ENCODE results near the gene DCLK1. TPM values are rescaled to one million over a fixed set of nuclear protein-coding genes. Genes with fewer than 3 reads are reported as not detected.
"Not testable (repeated sequence)": the region's sequence is repeated elsewhere in the genome, so short reads cannot be mapped to it uniquely, and the experiment has no call there.

The DCLK1 gene
- total RNA-seq, 1 donor from 2014 or later = 1.5 TPM

- no peak for ATAC-seq
Observed at GRCh38 chr13:36082806-36083205, 48.4 kb downstream of the DCLK1 start.

GRCh38 chr13:36082396-36082795, 48.8 kb downstream of the DCLK1 start:
- no peak for ATAC-seq

- no peak for ATAC-seq
Observed at GRCh38 chr13:36076211-36076610, 55.0 kb downstream of the DCLK1 start.

GRCh38 chr13:36074659-36075058, 56.5 kb downstream of the DCLK1 start:
- ATAC-seq = no peak

GRCh38 chr13:36072152-36072935, 58.8 kb downstream of the DCLK1 start:
- no peak for ATAC-seq

GRCh38 chr13:36070504-36071192, 60.5 kb downstream of the DCLK1 start:
- not testable (repeated sequence) for ATAC-seq

- ATAC-seq = no peak
Observed at GRCh38 chr13:36069881-36070366, 61.3 kb downstream of the DCLK1 start.

- no peak for ATAC-seq
Observed at GRCh38 chr13:36068991-36069390, 62.2 kb downstream of the DCLK1 start.

GRCh38 chr13:36068566-36068965, 62.6 kb downstream of the DCLK1 start:
- ATAC-seq = no peak

- no peak for ATAC-seq
Observed at GRCh38 chr13:36067746-36068381, 63.3 kb downstream of the DCLK1 start.

- ATAC-seq = no peak
Observed at GRCh38 chr13:36062249-36062648, 68.9 kb downstream of the DCLK1 start.

- no peak for ATAC-seq
Observed at GRCh38 chr13:36061621-36062020, 69.6 kb downstream of the DCLK1 start.

- no peak for ATAC-seq
Observed at GRCh38 chr13:36061054-36061453, 70.1 kb downstream of the DCLK1 start.

- no peak for ATAC-seq
Observed at GRCh38 chr13:36059321-36059720, 71.9 kb downstream of the DCLK1 start.

GRCh38 chr13:36058116-36058515, 73.1 kb downstream of the DCLK1 start:
- no peak for ATAC-seq

GRCh38 chr13:36057547-36057946, 73.6 kb downstream of the DCLK1 start:
- no peak for ATAC-seq

GRCh38 chr13:36057041-36057440, 74.1 kb downstream of the DCLK1 start:
- ATAC-seq = no peak

GRCh38 chr13:36055366-36055765, 75.8 kb downstream of the DCLK1 start:
- ATAC-seq = no peak

GRCh38 chr13:36054041-36054440, 77.1 kb downstream of the DCLK1 start:
- no peak for ATAC-seq

- no peak for ATAC-seq
Observed at GRCh38 chr13:36051082-36051481, 80.1 kb downstream of the DCLK1 start.

GRCh38 chr13:36046672-36047071, 84.5 kb downstream of the DCLK1 start:
- ATAC-seq = no peak

- ATAC-seq = no peak
Observed at GRCh38 chr13:36038785-36039555, 92.2 kb downstream of the DCLK1 start.

- no peak for ATAC-seq
Observed at GRCh38 chr13:36033035-36033434, 98.1 kb downstream of the DCLK1 start.

All from esophagus mucosa (tissue), 1 donor.